Right lobe of liver (tissue), 6 donors: Measurements from ENCODE around the gene ABCA3. TPM values are rescaled to one million over a fixed set of nuclear protein-coding genes. Genes with fewer than 3 reads are reported as not detected.

Experiments used
- ATAC-seq, 4 donors: fragments of 200-7000 bp; cut with Tn5 transposase; one replicate each; pipeline ENCODE4 v1.9.1; 2020; ENCODE audit warnings: mild to moderate bottlenecking in 4 of 4, moderate library complexity in 4 of 4
- DNase-seq, 3 donors: peaks; one replicate each; pipeline ENCODE4 v3.0.0-alpha.2; 2020
- H3K27ac ChIP-seq, 3 donors: fragments of 200-600 bp; one replicate each; pipeline ENCODE4 v1.8.0; 2022
- H3K27me3 ChIP-seq, 2 donors: fragments of 200-600 bp; one replicate each; pipeline ENCODE4 v1.8.0; 2022
- H3K36me3 ChIP-seq, 4 donors: fragments of 200-600 bp; sonication (generic) in 1 of 4; one replicate each; pipeline versions ENCODE4 v1.5.1 to v1.8.0; 2017 to 2022; ENCODE audit warnings: control low read depth in 1 of 4
- H3K4me1 ChIP-seq, 4 donors: fragments of 200-600 bp; sonication (generic) in 1 of 4; one replicate each; pipeline versions ENCODE4 v1.5.1 to v1.8.0; 2017 to 2022; ENCODE audit warnings: control low read depth in 1 of 4
- H3K4me3 ChIP-seq, 3 donors: fragments of 200-600 bp; one replicate each; pipeline ENCODE4 v1.8.0; 2022
- H3K9me3 ChIP-seq, 4 donors: fragments of 200-600 bp; sonication (generic) in 1 of 4; one replicate each; pipeline versions ENCODE4 v1.5.1 to v1.8.0; 2017 to 2022; ENCODE audit warnings: control low read depth in 1 of 4
- CTCF ChIP-seq, 4 donors: fragments of 200-600 bp in 3 of 4; fragments of 450-650 bp in 1 of 4; IDR thresholded peaks; one replicate each; pipeline versions ENCODE4 v1.5.1 to v1.8.0; 2016 to 2022; ENCODE audit warnings: antibody characterized with exemption in 4 of 4, mild to moderate bottlenecking in 2 of 4
- POLR2A ChIP-seq: fragments of 450-650 bp; IDR thresholded peaks from one replicate; pipeline ENCODE4 v1.6.1; 2017; ENCODE audit warnings: antibody characterized with exemption, mild to moderate bottlenecking
- WGBS: methylation state at CpG from one replicate; pipeline ENCODE4 v1.1.6; 2018; ENCODE audit warnings: low coverage, low lambda C conversion rate; ENCODE audit not compliant: insufficient coverage; ENCODE audit errors: missing lambda C conversion rate; 5-methylcytosine and 5-hydroxymethylcytosine counted together
- intact Hi-C, 2 donors: fragments of 100-400 bp; cut with DNase I; formaldehyde crosslinking; loops; one replicate each; pipeline versions ENCODE4 v1.11.2 to v1.14.1; 2022
- total RNA-seq, 6 experiments: library from RNA; depleted of rRNA in 2 of 6; stranded (reverse); fragments of >200 nt in 2 of 6; fragmentation: NEBNext Ultra II Directional in 3 of 6; extraction: Animal tissue kit (Norgen Biotek cat#: 25700) in 3 of 6; gene quantifications; one replicate each; pipeline versions ENCODE4 v1.1.0 to v1.2.4, GENCODE V29; 2016 to 2023
- donor health status: DM: no; HTN: yes; CAD: no.
- donor health status: DM: no; HTN: no; CAD: no.
- donor health status: DM: no; HTN: no; CAD: no.
- donor health status: DM: no; HTN: yes; CAD: no.
- donor health status: DM: no; HTN: yes; CAD: no.

ABCA3 gene
- total RNA-seq, 6 experiments from 2014 or later = 1.2 to 2.9 (median 2.1) TPM

- DNase-seq (no peak), ATAC-seq (no peak)
- H3K27me3 ChIP-seq = no peaks in the 10 kb centered on the region
- no peaks in the 10 kb centered on the region for H3K36me3 ChIP-seq
- intact Hi-C loops = no loop called here
- H3K9me3 ChIP-seq = no peaks in the 10 kb centered on the region
- TF ChIP-seq CTCF (IDR thresholded peaks at IDR 0.05) = no peak
- no peak for TF ChIP-seq POLR2A
- no peaks in the 10 kb centered on the region for H3K4me1 ChIP-seq
- 59% methylated on average over 11 of the region's 11 CpGs for WGBS
- H3K27ac ChIP-seq = no peak overlapping the region
- no peak overlapping the region for H3K4me3 ChIP-seq
These were observed 25.1 kb upstream of the ABCA3 start for GRCh38 chr16:2365397-2366294.

GRCh38 chr16:2364638-2365210, 24.2 kb upstream of the ABCA3 start:
- DNase-seq = no peak

GRCh38 chr16:2362218-2362617, 21.7 kb upstream of the ABCA3 start:
- 50% methylated on average over 3 of the region's 3 CpGs for WGBS
- Histone ChIP-seq H3K4me1 (no peaks in the 10 kb centered on the region), H3K27me3 (no peaks in the 10 kb centered on the region), H3K4me3 (no peak overlapping the region), H3K9me3 (no peaks in the 10 kb centered on the region), H3K27ac (no peak overlapping the region), H3K36me3 (no peaks in the 10 kb centered on the region)
- intact Hi-C loops = no loop called here
- TF ChIP-seq CTCF (IDR thresholded peaks at IDR 0.05) (no peak), POLR2A (no peak)
- DNase-seq (no peak), ATAC-seq (no peak)

More at GRCh38 chr16:2364638-2365210, 24.2 kb upstream of the ABCA3 start:
- Histone ChIP-seq H3K27me3 (no peaks in the 10 kb centered on the region), H3K4me3 (no peak overlapping the region), H3K36me3 (no peaks in the 10 kb centered on the region), H3K27ac (no peak overlapping the region), H3K9me3 (no peaks in the 10 kb centered on the region), H3K4me1 (no peaks in the 10 kb centered on the region)
- no peak for ATAC-seq
- intact Hi-C loops = no loop called here
- 9% methylated on average over 3 of the region's 3 CpGs for WGBS
- no peak for TF ChIP-seq POLR2A

- no peaks in the 10 kb centered on the region for H3K36me3 ChIP-seq
- ATAC-seq (no peak), DNase-seq (no peak)
- no peak overlapping the region for H3K27ac ChIP-seq
- 59% methylated on average over 4 of the region's 4 CpGs for WGBS
- TF ChIP-seq POLR2A (no peak), CTCF (IDR thresholded peaks at IDR 0.05) (no peak)
- no peak overlapping the region for H3K4me3 ChIP-seq
- H3K27me3 ChIP-seq = no peaks in the 10 kb centered on the region
- H3K9me3 ChIP-seq = no peaks in the 10 kb centered on the region
- intact Hi-C loops = no loop called here
- no peaks in the 10 kb centered on the region for H3K4me1 ChIP-seq
These were observed 20.6 kb upstream of the ABCA3 start for GRCh38 chr16:2361129-2361528.

- Histone ChIP-seq H3K36me3 (no peaks in the 10 kb centered on the region), H3K27me3 (no peaks in the 10 kb centered on the region), H3K9me3 (no peaks in the 10 kb centered on the region), H3K4me1 (no peaks in the 10 kb centered on the region), H3K27ac (no peak overlapping the region), H3K4me3 (no peak overlapping the region)
- WGBS = 79% methylated on average over 4 of the region's 4 CpGs
- intact Hi-C loops = no loop called here
- no peak for ATAC-seq
- DNase-seq = no peak
- TF ChIP-seq CTCF (IDR thresholded peaks at IDR 0.05) (no peak), POLR2A (no peak)
These were observed 19.4 kb upstream of the ABCA3 start for GRCh38 chr16:2359919-2360318.
